T-helper 22 cell (primary cell): ENCODE measurements around the gene VTA1.
"Not testable (repeated sequence)": the region's sequence is repeated elsewhere in the genome, so short reads cannot be mapped to it uniquely, and the experiment has no call there.

Experiments
- DNase-seq: peaks from one replicate; pipeline ENCODE4 v3.0.0-alpha.2; 2020; ENCODE audit warnings: low read depth

Gene VTA1

GRCh38 chr6:142146828-142147662 lies at the start of gene VTA1, which contains the start of gene NMBR:
Gene VTA1 (plus strand): TSS chr6:142147263. CDS start chr6:142147288, 25 bp downstream.
Gene NMBR (minus strand): TSS chr6:142147122. CDS start chr6:142088658, 58,464 bp downstream.
- peak; percentile 96 for DNase-seq

GRCh38 chr6:142104820-142105219 lies 42.2 kb upstream of the VTA1 start:
- DNase-seq = not testable (repeated sequence)

- not testable (repeated sequence) for DNase-seq
Measured at GRCh38 chr6:142110820-142111219, 36.2 kb upstream of the VTA1 start.

- peak; percentile 8 for DNase-seq
Measured at GRCh38 chr6:142112451-142113061, 34.5 kb upstream of the VTA1 start.

GRCh38 chr6:142117366-142117765 lies 29.7 kb upstream of the VTA1 start:
- no peak for DNase-seq

GRCh38 chr6:142118328-142118727 lies 28.7 kb upstream of the VTA1 start:
- no peak for DNase-seq

- no peak for DNase-seq
Measured at GRCh38 chr6:142118925-142119324, 28.1 kb upstream of the VTA1 start.

- no peak for DNase-seq
Measured at GRCh38 chr6:142121342-142121741, 25.7 kb upstream of the VTA1 start.

GRCh38 chr6:142130814-142131213 lies 16.2 kb upstream of the VTA1 start:
- no peak for DNase-seq

GRCh38 chr6:142132625-142133024 lies 14.4 kb upstream of the VTA1 start, which contains the start of gene GJE1:
Gene GJE1 (plus strand): TSS chr6:142132925. CDS start chr6:142133159, 234 bp downstream.
- DNase-seq = no peak

GRCh38 chr6:142138876-142139275 lies 8.2 kb upstream of the VTA1 start:
- no peak for DNase-seq

- not testable (repeated sequence) for DNase-seq
Measured at GRCh38 chr6:142141531-142141930, 5.5 kb upstream of the VTA1 start.

- no peak for DNase-seq
Measured at GRCh38 chr6:142152746-142153145, 5.7 kb downstream of the VTA1 start.

GRCh38 chr6:142153196-142153595 lies 6.1 kb downstream of the VTA1 start:
- no peak for DNase-seq

GRCh38 chr6:142154336-142154735 lies 7.3 kb downstream of the VTA1 start:
- no peak for DNase-seq

- no peak for DNase-seq
Measured at GRCh38 chr6:142155091-142155490, 8.0 kb downstream of the VTA1 start.

GRCh38 chr6:142155895-142156757 lies 9.1 kb downstream of the VTA1 start:
- DNase-seq = no peak

GRCh38 chr6:142156758-142157068 lies 9.7 kb downstream of the VTA1 start:
- DNase-seq = not testable (repeated sequence)

- no peak for DNase-seq
Measured at GRCh38 chr6:142162780-142163179, 15.7 kb downstream of the VTA1 start.

GRCh38 chr6:142165227-142165626 lies 18.2 kb downstream of the VTA1 start:
- DNase-seq = no peak

GRCh38 chr6:142167071-142167470 lies 20.0 kb downstream of the VTA1 start:
- no peak for DNase-seq

- DNase-seq = no peak
Measured at GRCh38 chr6:142167486-142167885, 20.4 kb downstream of the VTA1 start.
